Activated CD8-positive, alpha-beta memory T cell treated with anti-CD3 and anti-CD28 coated beads for 48 hours (primary cell): Measurements from ENCODE around the gene LAYN.

Source experiments
- DNase-seq, 3 experiments: peaks; one replicate each; pipeline ENCODE4 v3.0.0-alpha.2; 2020; ENCODE audit warnings: low read depth in 2 of 3, low spot score in 2 of 3

Gene LAYN

DNA sequence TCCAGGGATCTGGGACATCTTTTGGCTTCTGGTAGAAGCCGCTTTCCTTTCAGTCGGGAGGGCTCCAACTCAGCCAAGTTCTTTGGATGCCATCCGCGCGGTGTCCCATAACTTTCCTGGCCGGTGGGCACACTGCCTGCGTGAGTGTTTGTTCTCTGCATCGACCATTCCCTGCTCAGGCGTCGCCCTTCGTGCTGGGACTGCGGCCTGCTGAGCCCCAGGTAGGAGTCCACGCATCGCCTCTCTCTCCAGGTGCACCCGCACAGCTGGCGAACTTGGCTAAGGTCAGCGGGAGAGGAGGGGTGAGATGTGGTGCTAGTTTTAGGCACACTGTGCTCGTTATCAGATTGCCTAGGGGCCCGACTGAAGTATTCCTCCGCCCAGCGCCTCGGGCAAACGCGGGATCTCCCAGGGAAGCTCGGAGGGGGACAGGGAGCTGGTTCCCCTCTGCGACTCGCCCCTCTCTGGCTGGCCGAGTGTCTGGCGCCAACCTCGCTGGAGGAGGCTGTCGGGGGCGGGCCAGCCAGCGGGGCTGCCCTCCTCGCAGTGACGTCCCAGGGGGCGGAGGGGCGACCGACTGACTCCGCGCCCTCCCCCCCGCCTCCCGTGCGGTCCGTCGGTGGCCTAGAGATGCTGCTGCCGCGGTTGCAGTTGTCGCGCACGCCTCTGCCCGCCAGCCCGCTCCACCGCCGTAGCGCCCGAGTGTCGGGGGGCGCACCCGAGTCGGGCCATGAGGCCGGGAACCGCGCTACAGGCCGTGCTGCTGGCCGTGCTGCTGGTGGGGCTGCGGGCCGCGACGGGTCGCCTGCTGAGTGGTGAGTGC is at the start of gene LAYN:
LAYN (plus strand) TSS at position 607 of the 823 bp plus-strand sequence; CDS start at position 731, 124 bp downstream.
- peak in 2 of 3 experiments; percentile 39 to 50 for DNase-seq

DNA sequence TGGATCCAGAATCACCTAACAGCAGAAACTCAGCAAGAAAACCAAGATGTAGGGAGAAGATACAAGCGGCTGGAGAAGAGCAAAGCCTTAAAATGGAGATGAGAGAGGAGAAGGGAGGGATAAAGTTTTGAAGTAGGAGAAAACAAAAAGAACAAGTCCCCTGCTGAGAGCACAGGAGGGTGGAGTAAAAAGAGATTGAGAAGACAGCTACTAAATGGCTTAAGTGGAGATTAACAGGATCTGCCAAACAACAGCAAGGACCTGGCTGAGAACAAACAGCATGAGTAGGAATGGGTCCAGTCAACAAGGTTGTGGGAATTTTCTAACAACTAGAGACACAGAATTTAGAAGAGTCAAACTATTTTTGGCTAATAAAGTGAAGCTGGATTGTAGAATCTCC is 46.5 kb upstream of the LAYN start:
- no peak for DNase-seq

- DNase-seq, result no peak
These were observed 41.0 kb upstream of the LAYN start for GRCh38 chr11:111499483-111499882.

- no peak for DNase-seq
These were observed 40.0 kb upstream of the LAYN start for GRCh38 chr11:111500481-111500880.

DNA sequence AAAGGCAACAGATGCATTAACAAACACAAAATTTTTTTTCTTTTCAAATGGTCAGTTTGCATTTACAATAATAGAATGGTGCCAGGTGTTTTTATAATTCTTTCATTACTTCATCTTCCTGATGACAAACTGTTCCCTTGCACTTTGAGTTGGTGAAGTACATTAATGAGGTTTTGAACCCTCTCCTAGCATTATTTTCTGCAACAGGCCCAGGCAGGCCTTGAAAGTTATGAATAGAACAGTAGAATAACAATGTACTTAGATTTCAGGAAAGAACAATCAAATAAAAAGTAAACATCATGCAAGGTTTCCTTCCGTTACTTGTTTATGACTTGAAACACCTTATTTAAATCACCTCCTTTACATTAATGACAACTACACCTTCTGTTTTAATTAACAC is 37.9 kb upstream of the LAYN start:
- DNase-seq, result no peak

DNA sequence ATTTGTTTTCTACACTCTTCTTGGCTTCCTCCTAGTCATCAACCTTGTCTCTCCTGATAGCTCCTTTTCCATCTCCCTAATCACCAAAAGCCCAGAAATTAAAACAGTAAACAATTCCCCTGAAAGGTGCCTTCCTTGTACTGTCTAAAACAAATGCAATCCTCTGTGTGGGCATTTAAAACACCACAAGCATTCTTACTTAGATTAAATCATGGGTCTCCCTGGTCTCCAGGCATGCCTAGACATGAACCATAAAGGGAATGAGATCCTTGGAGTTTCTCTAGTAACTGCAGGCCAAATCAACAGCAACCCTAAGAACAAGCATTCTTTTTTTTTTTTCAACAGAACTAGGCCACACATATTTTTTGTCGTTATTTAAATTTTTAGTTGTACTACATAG is 30.2 kb upstream of the LAYN start:
- no peak for DNase-seq

GRCh38 chr11:111512296-111513239 is 28.0 kb upstream of the LAYN start, which contains the start of gene BTG4:
Gene BTG4, minus strand, starts transcription at chr11:111512386. Its CDS starts 13,610 bp downstream, at chr11:111498776.
- DNase-seq, result peak in 1 of 3 experiments; percentile 23

DNA sequence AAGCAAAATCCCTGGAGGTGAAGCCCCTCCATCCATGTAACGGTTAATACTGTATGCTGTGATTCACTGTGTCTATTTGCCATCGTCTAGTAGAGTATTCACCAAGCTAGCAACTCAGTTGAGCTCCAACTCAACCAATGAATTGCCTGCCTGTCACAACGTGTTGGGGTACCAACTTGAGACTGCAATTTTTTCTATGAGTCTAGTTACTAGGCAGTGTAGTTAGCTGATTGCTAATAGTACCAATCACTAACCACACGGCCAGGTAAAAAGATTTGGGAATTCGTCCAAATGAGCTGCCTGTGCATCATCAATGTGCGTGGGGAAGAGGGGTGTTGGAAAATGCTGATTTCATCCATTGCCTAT is 27.3 kb upstream of the LAYN start:
- DNase-seq, result no peak

DNA sequence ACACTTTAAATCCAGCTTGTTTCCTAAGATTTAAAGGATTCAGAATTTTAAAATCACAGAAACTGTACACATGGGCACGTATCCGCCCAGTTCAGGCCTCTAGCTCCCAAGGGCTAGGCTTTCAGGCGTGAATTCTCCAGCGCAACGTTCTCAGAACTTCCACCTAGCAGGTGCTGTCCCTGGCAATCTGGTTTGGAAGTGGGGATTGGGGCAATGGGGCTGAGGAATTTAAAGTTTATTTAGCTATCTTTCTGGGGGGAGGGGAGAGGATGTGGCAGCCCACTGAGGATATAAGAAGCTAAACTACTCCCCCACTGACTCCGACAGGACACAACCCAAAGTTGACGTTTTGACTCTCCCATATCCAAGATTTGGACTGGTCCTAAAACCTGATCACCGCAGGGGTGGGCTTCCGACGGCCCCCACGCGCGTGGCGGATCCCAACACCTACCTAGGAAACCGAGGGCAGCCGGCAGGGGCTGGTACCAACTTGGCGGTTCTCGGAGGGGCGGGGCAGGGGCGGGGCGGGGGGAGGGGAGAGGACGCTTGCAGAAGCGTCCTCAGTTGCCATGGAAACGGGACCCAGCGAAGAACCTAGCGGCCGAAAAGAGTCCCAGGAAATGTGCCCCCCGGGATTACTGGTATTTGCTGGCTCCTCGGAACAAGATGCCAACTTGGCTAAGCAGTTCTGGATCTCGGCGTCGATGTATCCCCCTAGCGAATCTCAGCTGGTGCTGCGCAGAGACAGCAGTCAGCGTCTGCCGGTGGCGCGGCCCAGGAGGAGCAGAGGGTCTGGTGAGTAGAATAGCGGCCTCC is 26.1 kb upstream of the LAYN start, which contains the start of gene HOATZ:
HOATZ (plus strand) TSS at position 563 of the 816 bp plus-strand sequence; CDS start at position 570, 7 bp downstream.
- no peak for DNase-seq

DNA sequence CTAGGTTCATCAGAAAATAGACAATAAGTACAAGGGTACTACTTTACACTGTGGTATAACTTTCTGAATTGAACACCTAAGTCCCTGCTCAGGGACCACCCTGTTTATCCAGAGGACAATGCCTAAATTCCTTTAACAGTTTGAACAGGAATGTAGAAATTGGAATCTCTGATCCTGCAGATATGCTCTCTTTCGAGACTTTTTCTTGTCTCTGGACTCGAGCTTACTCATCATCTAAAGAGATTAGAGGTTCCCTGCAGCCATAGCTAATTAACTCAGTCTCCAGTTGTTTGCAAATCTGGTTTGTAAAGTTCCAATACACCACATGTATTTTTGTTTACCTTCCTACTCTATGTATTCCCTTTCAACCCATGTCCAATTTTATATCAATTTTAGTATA is 24.9 kb upstream of the LAYN start:
- no peak for DNase-seq

GRCh38 chr11:111518668-111519067 is 21.9 kb upstream of the LAYN start:
- no peak for DNase-seq

GRCh38 chr11:111520560-111520959 is 20.0 kb upstream of the LAYN start:
- DNase-seq, result no peak

GRCh38 chr11:111521135-111521534 is 19.4 kb upstream of the LAYN start:
- DNase-seq, result no peak

GRCh38 chr11:111522426-111522825 is 18.1 kb upstream of the LAYN start:
- no peak for DNase-seq

DNA sequence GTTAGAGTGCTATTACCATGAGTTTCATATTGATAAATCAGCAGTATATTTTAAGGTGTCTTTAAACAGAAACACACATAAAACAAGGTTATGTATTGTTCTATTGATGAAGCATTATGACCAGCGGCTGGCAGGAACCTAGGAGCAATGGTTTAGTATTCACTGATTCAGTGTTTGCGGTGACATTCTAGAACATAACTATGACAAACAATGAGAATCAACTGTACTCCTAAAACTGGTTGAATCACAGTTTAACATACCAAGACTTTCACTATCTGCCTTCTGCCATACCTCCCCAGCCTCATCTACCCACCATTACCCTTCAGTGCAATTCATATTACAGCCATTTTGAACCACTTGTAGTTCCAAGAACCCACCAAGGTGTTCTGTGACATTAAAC is 17.2 kb upstream of the LAYN start:
- DNase-seq, result no peak

DNA sequence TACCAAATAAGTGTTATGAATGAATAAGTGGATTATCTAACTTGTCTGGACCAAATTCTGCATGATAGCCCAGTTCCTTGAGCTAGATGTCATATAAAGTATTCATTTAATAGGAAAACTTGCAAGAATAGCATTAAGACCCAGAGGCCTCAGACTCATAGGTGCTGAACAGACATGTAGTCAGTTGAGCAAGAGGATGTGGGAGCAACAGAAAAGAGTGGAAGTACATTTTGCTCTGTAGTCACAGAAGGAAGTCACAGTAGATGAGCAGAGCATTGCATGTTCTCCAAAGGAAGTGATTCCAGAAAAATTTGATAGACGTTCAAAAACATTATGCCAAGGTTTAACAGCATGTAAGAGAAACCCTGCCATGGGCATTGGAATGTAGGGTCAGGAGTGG is 16.5 kb upstream of the LAYN start:
- DNase-seq, result no peak

- no peak for DNase-seq
These were observed 15.1 kb upstream of the LAYN start for GRCh38 chr11:111525456-111525855.

- no peak for DNase-seq
These were observed 14.0 kb upstream of the LAYN start for GRCh38 chr11:111526501-111526900.

DNA sequence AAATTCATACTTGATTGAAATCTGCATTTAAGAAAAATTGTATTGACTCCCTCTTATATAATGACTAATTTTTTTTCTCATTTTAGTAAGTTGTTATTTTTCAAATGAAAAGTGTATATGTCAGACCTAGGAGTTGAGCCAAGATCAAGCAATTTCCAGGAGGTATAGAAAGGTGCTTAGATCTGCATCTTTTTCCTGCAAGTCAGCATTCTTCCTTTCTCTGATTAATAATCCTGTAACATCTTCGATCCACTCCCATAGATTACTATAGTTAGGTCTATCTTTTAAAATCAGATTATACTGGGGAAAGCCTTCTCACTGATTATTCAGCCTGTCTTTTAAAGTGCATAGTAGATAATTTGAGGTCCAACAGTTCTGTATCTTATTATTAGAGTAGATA is 13.2 kb upstream of the LAYN start:
- DNase-seq, result no peak

GRCh38 chr11:111528557-111528956 is 12.0 kb upstream of the LAYN start:
- no peak for DNase-seq

GRCh38 chr11:111530091-111530490 is 10.4 kb upstream of the LAYN start:
- DNase-seq, result no peak
